Measurements from ENCODE around the gene PITHD1.

DNA sequence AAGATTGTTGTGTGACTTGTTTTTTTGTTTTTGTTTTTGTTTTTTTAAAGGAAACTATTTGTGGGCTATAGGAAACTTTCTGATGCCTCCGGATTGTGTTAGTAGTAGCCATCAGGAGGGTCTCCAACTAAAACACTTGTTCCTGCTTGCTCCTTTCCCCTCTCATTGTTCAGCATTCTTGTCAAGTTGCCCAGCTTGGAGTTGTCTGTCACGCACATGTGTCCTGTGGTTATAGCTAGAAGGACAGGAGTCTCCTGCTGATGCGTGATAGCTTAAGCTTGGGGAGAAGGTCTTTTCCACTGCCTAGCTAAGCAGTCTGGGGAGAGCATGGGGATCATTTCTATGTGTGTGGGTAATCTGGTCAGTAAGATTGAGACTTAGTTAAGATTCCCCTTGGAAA is 9.5 kb downstream of the PITHD1 start:
- TF ChIP-seq, protein P1, sequence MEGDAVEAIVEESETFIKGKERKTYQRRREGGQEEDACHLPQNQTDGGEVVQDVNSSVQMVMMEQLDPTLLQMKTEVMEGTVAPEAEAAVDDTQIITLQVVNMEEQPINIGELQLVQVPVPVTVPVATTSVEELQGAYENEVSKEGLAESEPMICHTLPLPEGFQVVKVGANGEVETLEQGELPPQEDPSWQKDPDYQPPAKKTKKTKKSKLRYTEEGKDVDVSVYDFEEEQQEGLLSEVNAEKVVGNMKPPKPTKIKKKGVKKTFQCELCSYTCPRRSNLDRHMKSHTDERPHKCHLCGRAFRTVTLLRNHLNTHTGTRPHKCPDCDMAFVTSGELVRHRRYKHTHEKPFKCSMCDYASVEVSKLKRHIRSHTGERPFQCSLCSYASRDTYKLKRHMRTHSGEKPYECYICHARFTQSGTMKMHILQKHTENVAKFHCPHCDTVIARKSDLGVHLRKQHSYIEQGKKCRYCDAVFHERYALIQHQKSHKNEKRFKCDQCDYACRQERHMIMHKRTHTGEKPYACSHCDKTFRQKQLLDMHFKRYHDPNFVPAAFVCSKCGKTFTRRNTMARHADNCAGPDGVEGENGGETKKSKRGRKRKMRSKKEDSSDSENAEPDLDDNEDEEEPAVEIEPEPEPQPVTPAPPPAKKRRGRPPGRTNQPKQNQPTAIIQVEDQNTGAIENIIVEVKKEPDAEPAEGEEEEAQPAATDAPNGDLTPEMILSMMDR (IDR thresholded peaks at IDR 0.05) = no peak
- TF ChIP-seq POLR2A (IDR thresholded peaks at IDR 0.05) = no peak
